HG02981 (cell line): ENCODE data around the gene COQ5.
A peak's percentile ranks its signal among the peaks of the same experiment; 100 is the strongest.

Source experiments
- ATAC-seq: cut with Tn5 transposase; IDR thresholded peaks from one replicate; pipeline ENCODE4 v1.9.1; 2021; ENCODE audit warnings: mild to moderate bottlenecking, moderate library complexity; ENCODE audit not compliant: unreplicated experiment

The COQ5 gene

GRCh38 chr12:120485961-120486881 lies 42.7 kb downstream of the COQ5 start:
- no peak for ATAC-seq

GRCh38 chr12:120483621-120484020 lies 45.3 kb downstream of the COQ5 start:
- ATAC-seq, result no peak

GRCh38 chr12:120481022-120481767 lies 47.8 kb downstream of the COQ5 start:
- no peak for ATAC-seq

GRCh38 chr12:120480211-120480610 lies 48.7 kb downstream of the COQ5 start:
- ATAC-seq, result no peak

- ATAC-seq, result no peak
Measured at GRCh38 chr12:120479458-120479857, 49.5 kb downstream of the COQ5 start.

GRCh38 chr12:120475643-120476042 lies 53.3 kb downstream of the COQ5 start:
- no peak for ATAC-seq

GRCh38 chr12:120474616-120474960 lies 54.4 kb downstream of the COQ5 start:
- ATAC-seq, result no peak

GRCh38 chr12:120473807-120474615 lies 54.9 kb downstream of the COQ5 start:
- no peak for ATAC-seq

- no peak for ATAC-seq
Measured at GRCh38 chr12:120472521-120472920, 56.4 kb downstream of the COQ5 start.

- peak; percentile 21 for ATAC-seq
Measured at GRCh38 chr12:120470150-120470784, 58.7 kb downstream of the COQ5 start.

GRCh38 chr12:120469450-120470149 lies 59.4 kb downstream of the COQ5 start, which contains the start of gene SRSF9:
TSS of gene SRSF9 (minus strand) at chr12:120469748. CDS start at chr12:120469609, 139 bp downstream.
- ATAC-seq, result peak; percentile 85

GRCh38 chr12:120468821-120469449 lies 60.0 kb downstream of the COQ5 start:
- peak; percentile 35 for ATAC-seq

GRCh38 chr12:120468325-120468820 lies 60.6 kb downstream of the COQ5 start:
- no peak for ATAC-seq

- no peak for ATAC-seq
Measured at GRCh38 chr12:120467439-120467838, 61.5 kb downstream of the COQ5 start.

- no peak for ATAC-seq
Measured at GRCh38 chr12:120466560-120467315, 62.2 kb downstream of the COQ5 start.

- no peak for ATAC-seq
Measured at GRCh38 chr12:120465756-120466155, 63.2 kb downstream of the COQ5 start.

GRCh38 chr12:120463712-120464111 lies 65.2 kb downstream of the COQ5 start:
- ATAC-seq, result no peak

- no peak for ATAC-seq
Measured at GRCh38 chr12:120462099-120462640, 66.8 kb downstream of the COQ5 start.
